GM18499 (cell line): ENCODE data around the gene MTHFR.

ENCODE experiments used
- ATAC-seq: cut with Tn5 transposase; IDR thresholded peaks from one replicate; pipeline ENCODE4 v1.9.1; 2021; ENCODE audit warnings: moderate number of reproducible peaks; ENCODE audit not compliant: insufficient read depth, unreplicated experiment

Gene MTHFR

GRCh38 chr1:11736746-11737639 is 68.8 kb downstream of the MTHFR start:
- ATAC-seq: no peak

- no peak for ATAC-seq
Observed at GRCh38 chr1:11735854-11736745, 69.7 kb downstream of the MTHFR start, which contains the start of gene AGTRAP. TSS of gene AGTRAP (plus strand) at chr1:11736136. CDS start at chr1:11736209, 73 bp downstream.
